Activated CD8-positive, alpha-beta T cell treated with anti-CD3 and anti-CD28 coated beads for 36 hours (primary cell): Measurements from ENCODE around the gene PRDM5. TPM values are rescaled to one million over a fixed set of nuclear protein-coding genes. Genes with fewer than 3 reads are reported as not detected.

ENCODE experiments used
- ATAC-seq: fragments of 200-7000 bp; cut with Tn5 transposase; one replicate; pipeline ENCODE4 v1.10.0; 2021; ENCODE audit warnings: mild to moderate bottlenecking, moderate library complexity
- CTCF ChIA-PET: fragments of 350-600 bp; sonication (Branson Sonifier 250); formaldehyde crosslinking; loops from one replicate; lab custom pipeline; 2021; ENCODE audit warnings: antibody characterized with exemption; lab: Charles Lee
- POLR2A ChIA-PET: fragments of 350-600 bp; sonication (Branson Sonifier 250); formaldehyde crosslinking; loops from one replicate; lab custom pipeline; 2021; ENCODE audit warnings: antibody characterized with exemption; lab: Charles Lee
- DNase-seq: peaks from one replicate; pipeline ENCODE4 v3.0.0-alpha.2; 2020
- H3K27ac Mint-ChIP-seq: one replicate; pipeline ENCODE4 v1.8.0; 2021; ENCODE audit warnings: mild to moderate bottlenecking, mixed read lengths
- H3K27me3 Mint-ChIP-seq: one replicate; pipeline ENCODE4 v1.8.0; 2021; ENCODE audit warnings: mixed read lengths
- H3K36me3 Mint-ChIP-seq: one replicate; pipeline ENCODE4 v1.8.0; 2021; ENCODE audit warnings: low read depth, mixed read lengths
- H3K4me1 Mint-ChIP-seq: one replicate; pipeline ENCODE4 v1.8.0; 2021; ENCODE audit warnings: low read depth, mixed read lengths
- H3K4me3 Mint-ChIP-seq: one replicate; pipeline ENCODE4 v1.8.0; 2021; ENCODE audit warnings: mild to moderate bottlenecking, moderate library complexity, mixed read lengths
- H3K9me3 Mint-ChIP-seq: one replicate; pipeline ENCODE4 v1.8.0; 2021; ENCODE audit warnings: mixed read lengths
- intact Hi-C: fragments of 100-400 bp; cut with micrococcal nuclease; formaldehyde crosslinking; loops from one replicate; pipeline ENCODE4 v1.10.0; 2022
- total RNA-seq, 2 experiments: library from RNA; stranded (reverse); gene quantifications; one replicate each; pipeline ENCODE4 v1.2.3, GENCODE V29; 2021
- TF ChIP-seq, protein P1 (sequence below): fragments of 200-600 bp; IDR thresholded peaks from one replicate; pipeline ENCODE4 v1.8.0; 2022; ENCODE audit warnings: antibody characterized with exemption, mild to moderate bottlenecking

The PRDM5 gene
- total RNA-seq, 2 experiments from 2014 or later = 0.51 to 0.52 TPM

DNA sequence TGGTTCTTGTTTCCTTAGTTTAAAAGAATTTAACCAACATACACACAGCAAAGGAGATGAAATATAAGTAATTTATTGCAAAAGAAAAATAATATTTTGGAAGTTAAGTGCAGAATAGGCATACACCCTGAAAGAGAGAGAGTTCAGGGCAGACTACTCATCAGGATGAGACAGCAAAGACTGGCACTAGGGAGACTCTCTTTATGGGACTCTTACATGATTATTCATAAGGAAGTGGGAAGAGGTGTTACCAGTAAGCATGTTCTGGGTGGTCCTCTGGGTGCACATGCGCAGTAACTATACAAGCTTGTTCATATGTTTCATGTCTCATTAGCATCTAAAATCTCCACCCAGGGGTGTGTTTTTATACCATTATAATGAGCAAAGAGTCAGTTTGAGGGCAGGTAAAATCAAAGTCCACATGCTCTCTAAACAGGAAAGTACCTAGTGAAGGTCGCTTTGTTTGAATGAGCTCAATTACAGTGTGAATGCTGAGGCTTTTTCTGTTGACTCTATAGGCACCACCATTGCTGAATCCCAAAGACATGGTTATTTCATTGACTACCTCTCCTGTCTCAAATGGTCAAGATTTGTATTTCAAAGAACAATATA lies 38.2 kb upstream of the PRDM5 start:
- CTCF ChIA-PET = interaction anchor here (2.5 kb wide), 1 partner anchor 17 kb away, joined by 7 read pairs; no protein-coding TSS in a partner anchor

DNA sequence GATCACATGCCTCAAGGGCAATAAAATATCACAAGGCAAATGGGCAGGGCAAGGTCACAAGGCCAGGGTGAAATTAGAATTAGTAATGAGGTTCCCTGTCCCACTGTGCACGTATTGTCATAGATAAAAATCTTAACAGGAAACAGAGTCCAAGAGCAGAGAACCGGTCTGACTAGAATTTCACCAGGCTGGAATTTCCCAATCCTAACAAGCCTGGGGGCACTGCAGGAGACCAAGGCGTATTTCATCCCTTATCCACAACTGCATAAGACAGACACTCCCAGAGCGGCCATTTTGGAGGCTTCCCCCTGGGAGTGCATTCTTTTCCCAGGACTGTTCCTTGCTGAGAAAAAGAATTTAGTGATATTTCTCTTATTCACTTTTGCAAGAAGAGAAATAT lies 25.9 kb upstream of the PRDM5 start:
- intact Hi-C loops = no loop called here
- H3K9me3 Mint-ChIP-seq = peaks cover 26% of the 10 kb centered on the region
- H3K27ac Mint-ChIP-seq = no peak overlapping the region
- no peak for DNase-seq
- TF ChIP-seq, protein P1, sequence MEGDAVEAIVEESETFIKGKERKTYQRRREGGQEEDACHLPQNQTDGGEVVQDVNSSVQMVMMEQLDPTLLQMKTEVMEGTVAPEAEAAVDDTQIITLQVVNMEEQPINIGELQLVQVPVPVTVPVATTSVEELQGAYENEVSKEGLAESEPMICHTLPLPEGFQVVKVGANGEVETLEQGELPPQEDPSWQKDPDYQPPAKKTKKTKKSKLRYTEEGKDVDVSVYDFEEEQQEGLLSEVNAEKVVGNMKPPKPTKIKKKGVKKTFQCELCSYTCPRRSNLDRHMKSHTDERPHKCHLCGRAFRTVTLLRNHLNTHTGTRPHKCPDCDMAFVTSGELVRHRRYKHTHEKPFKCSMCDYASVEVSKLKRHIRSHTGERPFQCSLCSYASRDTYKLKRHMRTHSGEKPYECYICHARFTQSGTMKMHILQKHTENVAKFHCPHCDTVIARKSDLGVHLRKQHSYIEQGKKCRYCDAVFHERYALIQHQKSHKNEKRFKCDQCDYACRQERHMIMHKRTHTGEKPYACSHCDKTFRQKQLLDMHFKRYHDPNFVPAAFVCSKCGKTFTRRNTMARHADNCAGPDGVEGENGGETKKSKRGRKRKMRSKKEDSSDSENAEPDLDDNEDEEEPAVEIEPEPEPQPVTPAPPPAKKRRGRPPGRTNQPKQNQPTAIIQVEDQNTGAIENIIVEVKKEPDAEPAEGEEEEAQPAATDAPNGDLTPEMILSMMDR = no peak
- peaks cover 2% of the 10 kb centered on the region for H3K36me3 Mint-ChIP-seq
- ChIA-PET CTCF (no interaction called here), POLR2A (no interaction called here)
- H3K4me1 Mint-ChIP-seq = no peaks in the 10 kb centered on the region
- H3K4me3 Mint-ChIP-seq = no peak overlapping the region
- ATAC-seq = no peak
- H3K27me3 Mint-ChIP-seq = peaks cover 2% of the 10 kb centered on the region

More for the DNA sequence above, 38.2 kb upstream of the PRDM5 start:
- intact Hi-C loops = no loop called here
- H3K27ac Mint-ChIP-seq = no peak overlapping the region
- TF ChIP-seq, protein P1 = no peak
- no peak overlapping the region for H3K4me3 Mint-ChIP-seq
- POLR2A ChIA-PET = no interaction called here
- no peaks in the 10 kb centered on the region for H3K4me1 Mint-ChIP-seq
- no peaks in the 10 kb centered on the region for H3K9me3 Mint-ChIP-seq
- ATAC-seq (no peak), DNase-seq (no peak)
- no peaks in the 10 kb centered on the region for H3K27me3 Mint-ChIP-seq
- H3K36me3 Mint-ChIP-seq = no peaks in the 10 kb centered on the region

DNA sequence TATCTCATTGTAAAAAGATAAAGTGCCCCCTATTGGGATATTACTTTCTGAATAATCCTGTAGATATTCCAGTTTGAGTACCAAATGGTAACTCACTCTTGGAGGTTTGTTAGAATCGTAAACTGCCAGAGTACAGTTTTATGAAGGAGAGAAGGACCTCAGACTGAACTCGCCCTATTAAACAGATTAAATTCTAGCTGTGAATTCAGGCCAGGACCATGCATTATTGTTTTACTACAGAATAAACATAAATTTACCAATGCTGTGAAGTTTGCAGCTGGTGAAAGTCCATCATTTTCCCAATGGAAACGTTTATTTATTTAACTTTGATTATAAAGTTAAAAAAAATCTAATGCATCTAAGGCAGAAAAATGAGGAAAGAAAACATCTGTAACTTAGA lies 20.2 kb upstream of the PRDM5 start:
- no peaks in the 10 kb centered on the region for H3K4me1 Mint-ChIP-seq

DNA sequence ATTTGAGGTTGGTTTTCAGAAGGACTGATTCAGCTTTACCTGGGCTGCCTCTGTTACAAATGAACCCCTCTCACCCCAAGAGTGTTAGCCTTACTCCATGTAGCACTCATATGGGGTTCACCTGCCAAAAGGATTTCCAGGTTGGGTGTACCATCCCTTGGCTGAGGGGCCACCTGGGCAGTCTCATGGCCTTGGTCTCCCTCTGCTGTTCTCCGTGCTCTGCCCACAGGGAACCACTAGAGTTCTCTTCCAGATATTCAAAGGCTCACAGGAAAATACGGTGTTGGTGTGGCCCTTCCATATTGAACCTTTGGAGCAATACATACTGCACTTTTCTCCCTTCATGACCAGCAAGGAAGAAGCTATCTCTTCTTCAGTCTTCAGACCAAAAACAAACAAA lies 18.0 kb upstream of the PRDM5 start:
- intact Hi-C loops = no loop called here
- no peak for ATAC-seq
- Mint-ChIP-seq H3K9me3 (peaks cover 8% of the 10 kb centered on the region), H3K4me3 (no peak overlapping the region), H3K4me1 (no peaks in the 10 kb centered on the region), H3K27me3 (peaks cover 2% of the 10 kb centered on the region), H3K27ac (no peak overlapping the region), H3K36me3 (no peaks in the 10 kb centered on the region)
- DNase-seq = no peak
- POLR2A ChIA-PET = interaction anchor here (1.4 kb wide), 1 partner anchor 11 kb away, joined by 4 read pairs; no protein-coding TSS in a partner anchor
- TF ChIP-seq, protein P1 = no peak
- CTCF ChIA-PET = no interaction called here

More for the DNA sequence above, 20.2 kb upstream of the PRDM5 start:
- DNase-seq (no peak), ATAC-seq (no peak)
- Mint-ChIP-seq H3K4me3 (no peak overlapping the region), H3K27me3 (peaks cover 2% of the 10 kb centered on the region), H3K36me3 (peaks cover 2% of the 10 kb centered on the region), H3K27ac (no peak overlapping the region), H3K9me3 (peaks cover 14% of the 10 kb centered on the region)
- intact Hi-C loops = no loop called here
- TF ChIP-seq, protein P1 = no peak
- POLR2A ChIA-PET = no interaction called here
- CTCF ChIA-PET = no interaction called here

DNA sequence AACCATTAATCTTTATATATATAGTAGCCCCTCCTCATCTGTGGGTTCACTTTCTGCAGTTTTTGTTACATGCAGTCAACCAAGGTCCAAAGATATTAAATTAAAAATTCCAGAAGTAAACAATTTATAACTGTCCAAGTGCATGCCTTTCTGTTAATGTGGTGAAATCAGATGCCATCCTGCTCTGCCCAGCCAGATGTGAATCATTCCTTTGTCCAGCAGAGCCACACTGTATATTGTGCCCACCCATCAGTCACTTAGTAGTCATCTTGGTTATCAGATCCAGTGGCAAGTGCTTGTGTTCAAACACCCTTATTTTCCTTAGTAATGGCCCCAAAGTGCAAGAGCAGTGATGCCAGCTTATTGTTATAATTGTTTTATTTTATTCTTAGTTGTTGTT lies 17.2 kb upstream of the PRDM5 start:
- intact Hi-C loops = no loop called here
- no peak for ATAC-seq
- Mint-ChIP-seq H3K36me3 (no peaks in the 10 kb centered on the region), H3K27me3 (peaks cover 2% of the 10 kb centered on the region), H3K4me3 (no peak overlapping the region), H3K27ac (no peak overlapping the region), H3K4me1 (no peaks in the 10 kb centered on the region), H3K9me3 (peaks cover 8% of the 10 kb centered on the region)
- POLR2A ChIA-PET = interaction anchor here (1.4 kb wide), 1 partner anchor 10 kb away, joined by 4 read pairs; no protein-coding TSS in a partner anchor
- no peak for DNase-seq
- TF ChIP-seq, protein P1 = no peak
- CTCF ChIA-PET = no interaction called here
